ENCODE data around the gene PAM. TPM values are rescaled to one million over a fixed set of nuclear protein-coding genes. Genes with fewer than 3 reads are reported as not detected.

PAM gene
- total and polyA plus RNA-seq, 2 of the 13 experiments (the other 11 are each of a cell fraction or from before 2014, with no cell fraction given): 20.2 to 79.1 TPM

DNA sequence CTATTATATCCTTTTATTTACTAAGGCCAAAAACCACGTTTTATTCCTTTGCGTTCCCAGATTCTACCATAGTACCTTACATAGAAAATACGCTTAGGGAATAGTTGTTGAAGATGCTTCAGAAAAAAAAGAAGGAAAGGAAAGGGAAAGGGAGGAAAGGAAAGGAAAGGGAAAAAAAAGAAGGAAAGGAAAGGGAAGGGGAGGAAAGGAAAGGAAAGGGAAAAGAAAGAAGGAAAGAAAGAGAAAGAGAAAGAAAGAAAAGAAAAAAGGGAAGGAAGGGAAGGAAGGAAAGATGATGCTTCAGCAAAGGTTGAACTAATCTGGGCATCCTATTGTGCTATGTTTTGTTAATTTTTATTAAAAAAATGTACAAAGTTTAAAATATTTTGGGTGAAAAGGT lies 233.4 kb downstream of the PAM start:
- WGBS (ENCODE audit: low lambda C conversion rate): 35% methylated on average over 3 of the region's 3 CpGs
- H3K36me3 ChIP-seq (replicated peaks in 1 of 2; ENCODE audit: control insufficient read depth in 1 of 2, insufficient read depth in 2 of 2, low read length in 2 of 2): no peaks in the 10 kb centered on the region
- no peak overlapping the region for H2AFZ ChIP-seq (ENCODE audit: low read length)
- H3K79me2 ChIP-seq (ENCODE audit: insufficient read depth, low read length): no peaks in the 10 kb centered on the region
- H3K9me3 ChIP-seq (ENCODE audit: low read length): no peaks in the 10 kb centered on the region
- ChIA-PET CTCF (ENCODE audit: low intra/inter-chr PET ratio, low total read pairs) (no interaction called here), POLR2A (no interaction called here)
- DNase-seq (ENCODE audit: low spot score): no peak
- TF ChIP-seq, protein P1, sequence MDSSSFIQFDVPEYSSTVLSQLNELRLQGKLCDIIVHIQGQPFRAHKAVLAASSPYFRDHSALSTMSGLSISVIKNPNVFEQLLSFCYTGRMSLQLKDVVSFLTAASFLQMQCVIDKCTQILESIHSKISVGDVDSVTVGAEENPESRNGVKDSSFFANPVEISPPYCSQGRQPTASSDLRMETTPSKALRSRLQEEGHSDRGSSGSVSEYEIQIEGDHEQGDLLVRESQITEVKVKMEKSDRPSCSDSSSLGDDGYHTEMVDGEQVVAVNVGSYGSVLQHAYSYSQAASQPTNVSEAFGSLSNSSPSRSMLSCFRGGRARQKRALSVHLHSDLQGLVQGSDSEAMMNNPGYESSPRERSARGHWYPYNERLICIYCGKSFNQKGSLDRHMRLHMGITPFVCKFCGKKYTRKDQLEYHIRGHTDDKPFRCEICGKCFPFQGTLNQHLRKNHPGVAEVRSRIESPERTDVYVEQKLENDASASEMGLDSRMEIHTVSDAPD (CRISPR knock-in tag; IDR thresholded peaks at IDR 0.05): no peak
- no peak overlapping the region for H3K27ac ChIP-seq (ENCODE audit: extremely low read length, insufficient read depth, low read length)
- no peaks in the 10 kb centered on the region for H4K20me1 ChIP-seq (ENCODE audit: insufficient read depth, low read length)
- intact Hi-C loops (cut with micrococcal nuclease; ENCODE audit: unreplicated experiment) (no loop called here), in situ Hi-C loops (cut with HindIII; ENCODE audit: extremely low pct_ligation_motif_present, low pct_unique_long_range_greater_than_20kb) (no loop called here)
- no peak for ATAC-seq
- FAIRE-seq: no peak
- no peaks in the 10 kb centered on the region for H3K4me1 ChIP-seq (ENCODE audit: insufficient read depth, low read length)
- no TSS peak for BruUV-seq (replicated peaks)
- no peak overlapping the region for H3K4me2 ChIP-seq (ENCODE audit: low read depth, low read length)
- no peak overlapping the region for H3K4me3 ChIP-seq (replicated peaks in 1 of 3; ENCODE audit: insufficient read depth in 1 of 3, low read depth in 2 of 3, low read length in 3 of 3)
- H3K27me3 ChIP-seq (ENCODE audit: control insufficient read depth in 1 of 2, insufficient read depth in 2 of 2, low read length in 2 of 2): no peaks in the 10 kb centered on the region
- no peak overlapping the region for H3K9ac ChIP-seq (ENCODE audit: insufficient read depth, low read depth, low read length)

DNA sequence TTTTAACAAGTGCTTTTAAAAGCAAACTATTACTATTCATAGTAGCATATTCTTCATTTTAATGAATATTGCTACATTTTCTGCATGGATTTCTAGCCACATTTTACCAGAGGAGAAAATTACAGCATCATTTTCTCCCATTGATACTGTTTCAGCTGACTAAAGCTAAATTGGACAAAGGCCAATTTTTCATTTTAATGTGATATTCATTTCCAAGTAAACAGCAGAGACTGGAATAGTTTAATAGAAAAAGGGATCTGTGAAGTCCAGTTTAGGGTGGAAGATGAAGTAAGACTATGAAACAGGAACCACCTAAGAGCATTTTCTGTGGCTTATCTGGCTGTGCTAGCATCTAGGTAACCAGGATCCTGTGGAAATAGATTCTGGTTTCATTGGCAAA lies 236.7 kb downstream of the PAM start:
- no peak overlapping the region for H3K4me3 ChIP-seq (replicated peaks in 1 of 3; ENCODE audit: insufficient read depth in 1 of 3, low read depth in 2 of 3, low read length in 3 of 3)
- DNase-seq (ENCODE audit: low spot score) (no peak), FAIRE-seq (no peak), ATAC-seq (no peak)
- no peak overlapping the region for H2AFZ ChIP-seq (ENCODE audit: low read length)
- no peak overlapping the region for H3K27ac ChIP-seq (ENCODE audit: extremely low read length, insufficient read depth, low read length)
- POLR2A ChIA-PET: no interaction called here
- no peaks in the 10 kb centered on the region for H4K20me1 ChIP-seq (ENCODE audit: insufficient read depth, low read length)
- BruUV-seq (replicated peaks): no TSS peak
- H3K27me3 ChIP-seq (ENCODE audit: control insufficient read depth in 1 of 2, insufficient read depth in 2 of 2, low read length in 2 of 2): no peaks in the 10 kb centered on the region
- no peak overlapping the region for H3K4me2 ChIP-seq (ENCODE audit: low read depth, low read length)
- CTCF ChIA-PET (ENCODE audit: low intra/inter-chr PET ratio, low total read pairs): no interaction called here
- no peaks in the 10 kb centered on the region for H3K9me3 ChIP-seq (ENCODE audit: low read length)
- TF ChIP-seq, protein P2, sequence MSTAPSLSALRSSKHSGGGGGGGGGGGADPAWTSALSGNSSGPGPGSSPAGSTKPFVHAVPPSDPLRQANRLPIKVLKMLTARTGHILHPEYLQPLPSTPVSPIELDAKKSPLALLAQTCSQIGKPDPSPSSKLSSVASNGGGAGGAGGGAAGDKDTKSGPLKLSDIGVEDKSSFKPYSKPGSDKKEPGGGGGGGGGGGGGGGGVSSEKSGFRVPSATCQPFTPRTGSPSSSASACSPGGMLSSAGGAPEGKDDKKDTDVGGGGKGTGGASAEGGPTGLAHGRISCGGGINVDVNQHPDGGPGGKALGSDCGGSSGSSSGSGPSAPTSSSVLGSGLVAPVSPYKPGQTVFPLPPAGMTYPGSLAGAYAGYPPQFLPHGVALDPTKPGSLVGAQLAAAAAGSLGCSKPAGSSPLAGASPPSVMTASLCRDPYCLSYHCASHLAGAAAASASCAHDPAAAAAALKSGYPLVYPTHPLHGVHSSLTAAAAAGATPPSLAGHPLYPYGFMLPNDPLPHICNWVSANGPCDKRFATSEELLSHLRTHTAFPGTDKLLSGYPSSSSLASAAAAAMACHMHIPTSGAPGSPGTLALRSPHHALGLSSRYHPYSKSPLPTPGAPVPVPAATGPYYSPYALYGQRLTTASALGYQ (CRISPR knock-in tag; IDR thresholded peaks at IDR 0.05): no peak
- TF ChIP-seq ZBTB8A (CRISPR knock-in tag; IDR thresholded peaks at IDR 0.05; ENCODE audit: borderline replicate concordance, low read depth) (no peak), MAFK (conservative IDR thresholded peaks at IDR 0.05 in 1 of 2, IDR thresholded peaks at IDR 0.05 in 1 of 2; ENCODE audit: low read length in 2 of 2) (peak in 1 of 2 experiments; percentile 41; a peak in 1 of 4 replicates), RFXAP (CRISPR knock-in tag; IDR thresholded peaks at IDR 0.05; ENCODE audit: borderline replicate concordance) (no peak)
- TF ChIP-seq, protein P3, sequence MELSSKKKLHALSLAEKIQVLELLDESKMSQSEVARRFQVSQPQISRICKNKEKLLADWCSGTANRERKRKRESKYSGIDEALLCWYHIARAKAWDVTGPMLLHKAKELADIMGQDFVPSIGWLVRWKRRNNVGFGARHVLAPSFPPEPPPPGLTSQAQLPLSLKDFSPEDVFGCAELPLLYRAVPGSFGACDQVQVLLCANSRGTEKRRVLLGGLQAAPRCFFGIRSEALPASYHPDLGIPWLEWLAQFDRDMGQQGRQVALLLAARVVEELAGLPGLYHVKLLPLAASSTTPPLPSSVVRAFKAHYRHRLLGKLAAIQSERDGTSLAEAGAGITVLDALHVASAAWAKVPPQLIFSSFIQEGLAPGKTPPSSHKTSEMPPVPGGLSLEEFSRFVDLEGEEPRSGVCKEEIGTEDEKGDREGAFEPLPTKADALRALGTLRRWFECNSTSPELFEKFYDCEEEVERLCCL (CRISPR knock-in tag; IDR thresholded peaks at IDR 0.05; ENCODE audit: borderline replicate concordance): no peak
- H3K79me2 ChIP-seq (ENCODE audit: insufficient read depth, low read length): no peaks in the 10 kb centered on the region
- no peak overlapping the region for H3K9ac ChIP-seq (ENCODE audit: insufficient read depth, low read depth, low read length)
- H3K4me1 ChIP-seq (ENCODE audit: insufficient read depth, low read length): no peaks in the 10 kb centered on the region
- in situ Hi-C loops (cut with HindIII; ENCODE audit: extremely low pct_ligation_motif_present, low pct_unique_long_range_greater_than_20kb) (no loop called here), intact Hi-C loops (cut with micrococcal nuclease; ENCODE audit: unreplicated experiment) (no loop called here)
- H3K36me3 ChIP-seq (replicated peaks in 1 of 2; ENCODE audit: control insufficient read depth in 1 of 2, insufficient read depth in 2 of 2, low read length in 2 of 2): no peaks in the 10 kb centered on the region
